LNCAP (cell line): ENCODE measurements around the gene CHRNA4.

Experiments
- TF ChIP-seq, protein P1 (sequence below): fragments of 450-650 bp; IDR thresholded peaks from 2 replicates; pipeline ENCODE4 v1.5.1; 2017; ENCODE audit warnings: mild to moderate bottlenecking

CHRNA4 gene

DNA sequence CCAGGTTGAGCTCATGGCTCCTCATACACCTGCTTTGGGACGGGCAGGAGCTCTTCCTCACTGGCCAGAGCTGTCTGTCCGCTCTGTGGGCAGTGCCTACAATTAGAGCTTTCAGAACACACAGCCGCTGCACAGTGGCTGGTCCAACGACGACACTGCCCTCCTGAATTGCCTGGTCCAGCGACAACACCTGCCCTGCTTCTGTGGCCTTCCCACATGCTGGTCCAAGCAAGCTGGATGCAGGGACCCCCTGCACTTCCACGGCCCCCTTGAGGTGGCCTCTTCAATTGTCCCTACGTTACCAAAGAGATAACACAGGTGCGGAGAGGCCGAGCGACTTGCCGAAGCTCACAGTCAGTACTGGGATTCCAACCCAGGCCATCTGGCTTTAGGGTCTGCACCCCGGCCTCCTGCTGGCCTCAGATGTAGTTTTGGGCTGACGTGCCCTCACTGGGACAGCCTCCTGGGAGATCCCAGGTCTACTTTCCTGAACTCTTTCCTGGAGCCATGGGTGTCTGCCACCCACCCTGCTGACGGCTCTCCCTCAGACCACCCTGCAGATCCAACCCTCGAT is 1.4 kb upstream of the CHRNA4 start:
- TF ChIP-seq, protein P1, sequence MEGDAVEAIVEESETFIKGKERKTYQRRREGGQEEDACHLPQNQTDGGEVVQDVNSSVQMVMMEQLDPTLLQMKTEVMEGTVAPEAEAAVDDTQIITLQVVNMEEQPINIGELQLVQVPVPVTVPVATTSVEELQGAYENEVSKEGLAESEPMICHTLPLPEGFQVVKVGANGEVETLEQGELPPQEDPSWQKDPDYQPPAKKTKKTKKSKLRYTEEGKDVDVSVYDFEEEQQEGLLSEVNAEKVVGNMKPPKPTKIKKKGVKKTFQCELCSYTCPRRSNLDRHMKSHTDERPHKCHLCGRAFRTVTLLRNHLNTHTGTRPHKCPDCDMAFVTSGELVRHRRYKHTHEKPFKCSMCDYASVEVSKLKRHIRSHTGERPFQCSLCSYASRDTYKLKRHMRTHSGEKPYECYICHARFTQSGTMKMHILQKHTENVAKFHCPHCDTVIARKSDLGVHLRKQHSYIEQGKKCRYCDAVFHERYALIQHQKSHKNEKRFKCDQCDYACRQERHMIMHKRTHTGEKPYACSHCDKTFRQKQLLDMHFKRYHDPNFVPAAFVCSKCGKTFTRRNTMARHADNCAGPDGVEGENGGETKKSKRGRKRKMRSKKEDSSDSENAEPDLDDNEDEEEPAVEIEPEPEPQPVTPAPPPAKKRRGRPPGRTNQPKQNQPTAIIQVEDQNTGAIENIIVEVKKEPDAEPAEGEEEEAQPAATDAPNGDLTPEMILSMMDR = no peak

DNA sequence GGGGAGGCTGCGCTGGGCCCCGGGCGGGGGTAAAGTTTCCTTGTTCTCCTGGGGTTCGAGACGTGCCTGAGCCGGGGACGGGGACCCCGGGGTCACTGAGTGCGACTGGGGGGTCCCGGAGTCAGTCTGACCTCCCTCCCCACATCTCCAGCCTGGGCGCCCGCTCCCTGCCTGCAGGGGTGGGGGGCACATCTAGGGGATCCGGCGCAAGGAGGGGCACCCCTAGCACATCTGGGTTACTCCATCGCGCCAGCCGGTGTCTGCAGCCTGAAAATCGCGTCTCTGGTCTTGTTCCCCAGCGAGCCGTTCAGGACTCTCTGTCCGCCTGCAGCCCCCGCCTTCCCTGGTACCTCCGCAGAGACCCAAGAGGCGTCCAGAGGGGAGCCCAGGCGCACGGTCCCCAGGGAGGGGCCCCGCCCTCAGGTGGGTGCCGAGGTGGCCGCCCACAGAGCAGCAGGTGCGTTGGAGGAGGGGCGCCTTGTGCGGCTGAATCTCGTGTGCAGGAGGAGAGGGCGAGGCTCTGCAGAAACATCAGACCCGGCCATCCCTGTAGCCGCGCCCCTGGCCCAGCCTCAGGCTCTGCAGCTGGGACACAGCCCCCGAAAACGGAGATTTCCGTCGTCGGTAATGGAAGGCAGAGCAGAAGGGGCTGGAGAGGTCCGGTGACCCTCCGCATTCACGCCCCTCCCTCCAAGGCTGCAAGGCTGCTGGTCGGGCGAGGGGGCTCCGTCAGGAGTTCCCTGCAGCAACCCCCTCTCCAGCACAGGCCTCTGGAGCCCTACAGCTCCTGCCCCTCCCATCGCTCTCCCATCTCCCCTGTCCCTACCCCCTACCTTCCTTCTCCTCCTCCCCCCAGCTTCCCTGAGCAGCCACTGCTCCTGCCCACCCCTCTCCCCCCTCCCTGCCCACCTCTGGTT is 628 bp upstream of the CHRNA4 start:
- TF ChIP-seq, protein P1 = no peak

DNA sequence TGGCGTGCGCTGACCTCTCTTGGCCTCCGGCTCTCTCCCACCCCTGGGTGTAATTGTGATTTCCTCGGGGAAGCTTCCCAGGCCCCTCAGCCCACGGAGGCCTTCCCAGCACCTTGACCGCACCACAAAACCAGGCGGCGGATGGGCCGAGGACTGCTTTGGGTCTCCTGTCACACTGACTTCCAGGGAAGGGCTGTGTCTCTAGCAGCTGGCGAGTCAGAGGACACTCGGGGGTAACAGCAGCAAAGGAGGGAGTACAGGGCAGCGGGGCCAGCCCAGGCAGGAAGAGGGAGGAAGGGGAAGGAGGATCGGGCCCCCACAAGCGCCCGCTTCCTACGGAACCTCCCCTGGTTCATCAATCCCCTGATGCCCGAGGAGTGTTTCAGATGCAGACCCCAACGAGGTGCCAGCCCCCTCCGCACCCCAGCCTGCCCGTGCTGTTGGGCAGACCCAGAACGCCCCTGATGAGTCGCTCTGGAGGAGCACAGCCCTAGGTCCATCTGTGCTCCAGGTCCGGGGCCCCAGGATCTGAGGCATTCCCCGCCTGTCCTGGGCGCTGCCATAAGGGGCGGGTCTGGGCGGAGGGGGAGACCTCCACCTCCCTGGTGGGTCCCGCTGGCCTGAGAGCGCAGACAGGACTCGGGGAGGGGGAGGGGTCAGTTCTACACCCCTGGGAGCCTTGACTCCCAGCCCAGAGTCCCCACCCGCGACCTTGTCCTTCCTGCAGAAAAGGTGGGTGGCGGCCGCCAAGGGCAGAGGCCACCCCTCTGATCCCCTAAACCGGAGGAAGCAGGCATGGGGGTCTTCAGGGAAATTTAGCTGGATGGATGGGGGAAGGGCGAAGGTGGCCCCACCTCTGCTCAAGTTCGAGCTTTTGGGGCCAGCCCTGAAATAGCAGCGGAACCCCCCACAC is 956 bp downstream of the CHRNA4 start:
- TF ChIP-seq, protein P1 = no peak

DNA sequence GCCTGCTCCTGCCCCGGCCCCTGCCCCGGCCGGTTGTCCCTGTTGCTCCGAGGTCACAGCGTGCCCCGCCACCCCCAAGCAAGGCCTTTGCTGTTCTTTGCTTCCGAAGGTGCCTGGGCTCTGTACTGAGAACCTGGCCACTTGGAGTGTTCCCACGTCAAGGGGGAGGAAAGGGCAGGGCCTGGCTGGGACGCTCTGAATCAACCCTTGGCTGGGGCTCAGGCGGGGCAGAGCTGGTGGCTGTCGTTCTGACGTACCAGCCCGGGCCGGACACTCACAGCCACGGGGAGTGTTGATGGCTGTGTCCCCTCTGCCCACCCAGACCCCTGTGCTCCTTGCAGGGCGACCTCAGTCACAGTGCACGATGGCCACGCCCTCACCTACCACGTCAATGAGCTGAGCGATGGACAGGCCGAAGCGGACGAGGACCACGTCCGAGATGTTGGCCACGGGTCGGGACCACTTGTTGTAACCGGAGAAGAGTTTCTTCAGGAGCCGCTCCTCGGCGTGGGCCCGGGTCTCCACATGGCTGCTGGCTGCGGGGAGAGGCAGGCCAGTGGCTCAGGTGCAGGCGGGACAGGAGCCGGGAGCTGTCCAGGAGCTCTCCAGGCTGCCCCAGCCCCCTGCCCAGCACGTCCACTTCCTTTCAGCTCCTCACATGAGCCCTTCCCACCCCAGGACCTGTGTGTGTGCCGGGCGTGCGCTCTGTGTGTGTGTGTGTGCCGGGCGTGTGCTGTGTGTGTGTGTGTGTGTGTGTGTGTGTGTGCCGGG is 1.8 kb downstream of the CHRNA4 start:
- TF ChIP-seq, protein P1 = no peak

DNA sequence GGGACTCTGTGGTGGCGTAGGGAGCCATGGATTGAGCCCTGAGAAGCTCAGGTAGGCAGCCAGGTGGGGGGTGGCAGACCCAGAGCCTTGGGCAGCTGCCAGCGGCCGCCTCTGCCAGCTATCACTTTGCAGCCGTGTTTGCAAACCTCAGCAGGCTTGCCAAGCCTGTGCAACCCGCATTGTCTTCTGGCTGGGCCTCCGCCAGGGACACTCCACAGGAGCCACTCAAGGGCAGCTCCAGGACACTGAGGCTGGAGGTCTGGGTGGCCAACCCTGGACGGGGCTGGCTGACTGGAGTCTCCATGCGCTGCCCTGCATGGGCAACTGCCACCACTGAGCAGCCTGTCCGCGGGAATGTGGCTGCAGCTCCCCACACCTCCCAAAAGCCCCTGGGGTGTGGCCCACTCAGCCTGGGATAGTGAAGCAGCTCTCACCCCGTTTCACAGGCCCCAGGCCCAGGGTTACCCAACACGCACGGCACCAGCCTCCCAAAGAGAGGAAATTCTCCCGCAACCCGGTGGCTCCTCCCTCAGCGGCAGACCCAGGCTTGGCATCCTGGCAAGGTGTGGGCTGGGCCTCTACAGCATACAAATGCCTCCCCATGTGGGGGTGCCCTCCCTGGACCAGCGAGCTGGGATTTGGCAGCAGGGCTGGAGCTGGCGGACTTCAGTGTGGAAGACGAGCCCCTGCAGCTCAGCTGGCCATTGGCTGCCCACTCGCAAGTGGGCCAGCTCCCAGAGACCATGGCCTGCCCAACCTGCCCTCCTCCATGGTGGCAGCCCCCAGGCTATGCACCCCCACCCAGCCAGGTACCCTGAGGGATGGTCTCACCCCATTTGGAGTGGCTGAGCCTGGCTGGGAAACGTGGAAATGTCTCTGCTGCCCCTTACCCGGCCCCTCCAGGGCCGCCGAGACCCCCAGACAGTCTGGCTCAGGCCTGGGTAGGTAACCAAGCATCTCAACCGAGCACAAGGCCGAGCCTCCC is 2.9 kb downstream of the CHRNA4 start:
- TF ChIP-seq, protein P1 = no peak

DNA sequence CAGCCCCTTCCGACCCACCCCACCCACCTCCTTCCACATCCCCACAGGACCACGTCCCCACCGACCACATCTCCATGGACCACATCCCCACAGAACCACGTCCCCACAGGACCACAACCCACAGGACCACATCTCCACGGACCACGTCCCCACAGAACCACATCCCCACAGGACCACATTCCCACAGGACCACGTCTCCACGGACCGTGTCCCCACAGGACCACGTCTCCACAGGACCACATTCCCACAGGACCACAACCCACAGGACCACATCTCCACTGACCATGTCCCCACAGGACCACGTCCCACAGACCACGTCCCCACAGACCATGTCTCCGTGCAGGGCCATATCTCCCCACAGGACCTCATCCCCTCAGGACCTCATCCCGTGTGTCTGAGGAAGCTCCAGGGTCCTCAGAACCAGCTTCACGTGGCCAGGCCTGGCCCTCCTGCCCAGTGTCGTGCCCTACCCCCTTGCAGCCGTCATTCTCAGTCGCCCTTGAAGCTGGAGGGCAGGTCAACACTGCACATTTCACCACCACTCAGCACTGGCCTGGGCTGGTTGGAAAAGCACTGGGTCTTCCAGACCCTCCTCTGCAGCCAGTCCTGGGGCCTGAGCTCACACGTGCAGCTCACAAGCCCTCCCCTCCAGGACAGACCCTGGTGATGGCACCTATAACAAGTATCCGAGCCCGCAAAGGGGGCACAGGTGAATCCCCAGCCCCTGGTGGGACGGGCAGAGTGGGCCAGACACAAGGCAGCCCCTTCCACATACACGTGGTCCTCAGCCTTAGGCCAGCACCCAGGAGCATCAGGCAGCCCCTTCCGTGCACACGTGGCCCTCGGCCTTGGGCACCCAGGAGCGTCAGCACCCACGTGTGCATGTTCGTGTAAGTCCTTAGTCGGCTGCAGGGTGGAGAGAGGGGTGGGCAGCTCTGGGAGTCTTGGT is 3.9 kb downstream of the CHRNA4 start:
- TF ChIP-seq, protein P1 = no peak
